Kidney epithelial cell (primary cell): Measurements from ENCODE around the gene SLX4IP. TPM values are rescaled to one million over a fixed set of nuclear protein-coding genes. Genes with fewer than 3 reads are reported as not detected.

Source experiments
- DNase-seq: peaks from one replicate; pipeline ENCODE4 v3.0.0-alpha.2; 2010; ENCODE audit warnings: low read depth
- H3K27me3 ChIP-seq: 2 replicates; pipeline ENCODE4 v1.6.0; 2011; ENCODE audit warnings: low read length; ENCODE audit not compliant: control insufficient read depth, insufficient read depth
- H3K36me3 ChIP-seq: 2 replicates; pipeline ENCODE4 v1.5.1; 2011; ENCODE audit warnings: low read length; ENCODE audit not compliant: control insufficient read depth, insufficient read depth
- H3K4me3 ChIP-seq: 2 replicates; pipeline ENCODE4 v1.5.1; 2011; ENCODE audit warnings: low read depth, mild to moderate bottlenecking, control low read depth, low read length
- total RNA-seq: library from RNA; depleted of rRNA; stranded (reverse); fragments of >200 nt; gene quantifications from 2 replicates; pipeline ENCODE4 v1.2.3, GENCODE V29; 2015
- TF ChIP-seq, protein P1 (sequence below): IDR thresholded peaks from 2 replicates; pipeline ENCODE4 v1.5.1; 2011; ENCODE audit warnings: mild to moderate bottlenecking, moderate library complexity, low read length, control low read depth, inconsistent platforms; ENCODE audit not compliant: insufficient read depth, poor library complexity, severe bottlenecking

SLX4IP gene
- total RNA-seq, 1 donor from 2014 or later, result 5.8 TPM

DNA sequence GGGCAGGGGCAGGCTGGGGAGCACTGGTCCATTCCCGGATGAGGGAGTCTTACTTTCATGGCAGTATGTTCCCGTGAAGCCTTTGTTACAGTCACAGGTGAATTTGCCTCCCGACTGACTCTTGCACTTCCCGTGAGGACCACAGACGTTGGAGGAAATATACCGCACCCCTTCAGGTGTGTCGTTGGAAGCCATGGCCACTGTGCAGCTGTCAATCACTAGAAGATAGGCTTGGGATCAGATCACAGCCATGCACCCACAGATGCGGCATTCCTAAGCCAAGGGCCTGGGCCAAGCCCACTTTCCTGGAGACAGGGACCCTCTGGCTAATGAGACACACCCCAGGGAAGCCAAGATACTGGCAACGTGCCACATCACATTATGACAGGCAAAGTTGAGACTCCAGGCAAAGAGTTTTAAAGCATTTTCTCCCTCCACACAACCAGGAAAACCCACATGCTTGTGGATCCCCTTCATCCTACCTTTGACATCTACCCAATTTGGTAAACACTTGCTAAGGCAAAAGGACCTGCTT lies 211.8 kb downstream of the SLX4IP start:
- H3K36me3 ChIP-seq, result peaks cover 16% of the 10 kb centered on the region
- H3K4me3 ChIP-seq, result no peak overlapping the region
- H3K27me3 ChIP-seq, result no peaks in the 10 kb centered on the region
- TF ChIP-seq, protein P1, sequence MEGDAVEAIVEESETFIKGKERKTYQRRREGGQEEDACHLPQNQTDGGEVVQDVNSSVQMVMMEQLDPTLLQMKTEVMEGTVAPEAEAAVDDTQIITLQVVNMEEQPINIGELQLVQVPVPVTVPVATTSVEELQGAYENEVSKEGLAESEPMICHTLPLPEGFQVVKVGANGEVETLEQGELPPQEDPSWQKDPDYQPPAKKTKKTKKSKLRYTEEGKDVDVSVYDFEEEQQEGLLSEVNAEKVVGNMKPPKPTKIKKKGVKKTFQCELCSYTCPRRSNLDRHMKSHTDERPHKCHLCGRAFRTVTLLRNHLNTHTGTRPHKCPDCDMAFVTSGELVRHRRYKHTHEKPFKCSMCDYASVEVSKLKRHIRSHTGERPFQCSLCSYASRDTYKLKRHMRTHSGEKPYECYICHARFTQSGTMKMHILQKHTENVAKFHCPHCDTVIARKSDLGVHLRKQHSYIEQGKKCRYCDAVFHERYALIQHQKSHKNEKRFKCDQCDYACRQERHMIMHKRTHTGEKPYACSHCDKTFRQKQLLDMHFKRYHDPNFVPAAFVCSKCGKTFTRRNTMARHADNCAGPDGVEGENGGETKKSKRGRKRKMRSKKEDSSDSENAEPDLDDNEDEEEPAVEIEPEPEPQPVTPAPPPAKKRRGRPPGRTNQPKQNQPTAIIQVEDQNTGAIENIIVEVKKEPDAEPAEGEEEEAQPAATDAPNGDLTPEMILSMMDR, result no peak
- DNase-seq, result no peak

DNA sequence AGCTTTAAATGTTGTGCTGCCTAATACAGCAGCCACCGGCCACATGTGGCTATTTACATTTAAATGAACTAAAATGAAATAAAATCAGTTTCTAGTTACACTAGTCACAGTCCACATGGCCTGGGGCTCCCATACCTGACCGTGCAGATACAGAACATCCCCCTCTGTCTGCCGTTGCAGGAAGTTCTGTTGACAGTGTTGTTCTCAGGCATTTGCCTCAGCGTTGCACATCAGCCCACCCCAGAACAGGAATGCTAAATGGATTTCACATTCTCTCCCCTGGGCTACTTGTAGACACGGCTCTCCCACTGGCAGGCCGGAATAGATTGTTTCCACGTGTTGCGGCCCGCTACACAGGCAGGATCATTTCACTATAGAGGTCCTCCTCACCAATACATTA lies 212.4 kb downstream of the SLX4IP start:
- H3K27me3 ChIP-seq, result no peaks in the 10 kb centered on the region
- peaks cover 13% of the 10 kb centered on the region for H3K36me3 ChIP-seq
- no peak overlapping the region for H3K4me3 ChIP-seq
- TF ChIP-seq, protein P1, result peak; percentile 45
- DNase-seq, result no peak

DNA sequence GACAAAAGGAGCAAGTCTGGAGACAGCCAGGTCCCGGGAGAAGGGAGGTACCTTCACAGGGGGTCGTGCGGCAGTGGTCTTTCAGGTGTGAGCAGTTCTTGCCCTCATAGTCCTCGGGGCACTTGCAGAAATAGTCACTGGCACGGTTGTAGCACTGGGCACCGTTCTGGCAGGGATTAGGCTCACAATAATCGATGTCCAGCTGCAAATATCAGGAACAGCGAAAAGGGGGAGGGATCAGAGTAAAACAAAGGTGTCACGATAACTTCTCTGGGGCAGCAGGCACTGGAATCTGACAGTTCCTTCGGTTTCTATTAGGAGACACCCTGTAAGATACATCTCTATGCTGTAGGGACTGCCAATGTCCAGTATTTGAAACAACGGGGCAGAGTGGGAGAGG lies 212.8 kb downstream of the SLX4IP start:
- H3K36me3 ChIP-seq, result peaks cover 13% of the 10 kb centered on the region
- TF ChIP-seq, protein P1, result no peak
- H3K27me3 ChIP-seq, result no peaks in the 10 kb centered on the region
- no peak overlapping the region for H3K4me3 ChIP-seq
- no peak for DNase-seq

DNA sequence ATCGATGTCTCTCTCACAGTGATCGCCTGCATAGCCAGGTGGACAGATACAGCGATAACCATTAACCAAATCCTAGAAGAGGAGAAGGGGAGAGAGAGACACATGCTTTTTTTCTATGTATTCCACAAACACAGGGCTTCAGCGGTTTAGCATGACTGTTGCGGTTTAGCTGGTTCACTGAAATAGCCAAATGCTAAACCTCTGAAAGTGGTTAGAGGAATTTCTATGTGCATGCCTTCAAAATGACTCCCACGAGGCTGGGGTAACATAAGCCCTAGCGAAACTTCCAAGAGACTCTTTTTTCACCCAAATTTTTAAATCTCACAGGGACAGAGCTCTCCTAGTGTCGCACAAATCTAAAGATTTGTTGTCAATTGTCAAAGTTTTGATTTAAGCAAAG lies 213.5 kb downstream of the SLX4IP start:
- H3K36me3 ChIP-seq, result peaks cover 13% of the 10 kb centered on the region
- no peaks in the 10 kb centered on the region for H3K27me3 ChIP-seq
- TF ChIP-seq, protein P1, result no peak
- peak; percentile 86 for DNase-seq
- no peak overlapping the region for H3K4me3 ChIP-seq

DNA sequence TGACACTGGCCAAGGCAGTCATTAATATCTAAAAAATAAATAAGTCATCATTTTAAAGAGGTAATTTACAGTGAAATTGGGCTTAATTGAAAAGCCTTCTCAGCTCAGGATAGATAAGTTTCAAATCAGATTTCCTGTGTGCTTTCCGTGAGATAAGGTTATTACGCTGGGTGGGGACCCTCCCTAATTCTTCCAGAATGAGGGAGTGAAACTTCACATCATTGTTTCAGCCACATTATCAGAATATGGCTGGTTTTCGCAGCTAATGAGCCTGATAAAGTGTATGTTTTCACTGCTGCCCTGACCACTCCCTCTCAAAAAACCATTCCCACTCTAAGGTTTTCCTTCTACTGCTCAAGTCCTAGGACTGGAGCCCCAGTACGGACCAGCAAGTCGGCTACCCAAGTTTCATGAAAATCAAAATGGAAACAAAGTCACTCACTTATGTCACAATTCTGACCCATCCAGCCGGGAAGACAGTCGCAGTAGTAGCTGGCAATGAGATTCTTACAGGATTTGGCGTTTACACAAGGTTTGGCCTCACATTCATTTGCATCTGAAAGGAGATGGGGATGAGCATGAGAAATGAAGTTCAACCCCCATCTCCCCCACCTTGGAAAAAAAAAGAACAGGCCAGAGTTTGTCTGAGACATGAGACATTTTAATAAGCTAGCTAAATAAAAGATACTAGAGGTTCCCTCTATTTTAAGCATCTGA lies 214.1 kb downstream of the SLX4IP start:
- peaks cover 13% of the 10 kb centered on the region for H3K36me3 ChIP-seq
- H3K27me3 ChIP-seq, result no peaks in the 10 kb centered on the region
- no peak for DNase-seq
- TF ChIP-seq, protein P1, result no peak
- H3K4me3 ChIP-seq, result no peak overlapping the region

DNA sequence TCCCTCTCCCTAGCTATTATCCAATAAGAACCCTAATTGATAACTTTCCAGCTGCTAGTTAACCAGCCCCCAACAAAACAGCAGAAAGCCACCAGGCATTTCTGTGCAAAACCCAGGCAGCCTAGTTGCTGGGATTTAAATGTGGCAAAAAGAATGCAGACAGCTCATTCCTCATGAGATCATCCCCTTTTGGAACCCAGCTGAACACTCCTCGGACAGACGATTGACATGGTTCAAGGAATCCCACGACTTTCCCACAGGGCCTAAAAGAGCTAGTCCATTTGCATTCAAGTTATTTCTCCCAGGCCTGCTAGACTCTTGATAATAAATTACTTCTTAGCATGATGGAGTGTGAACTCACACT lies 214.7 kb downstream of the SLX4IP start:
- peak; percentile 89 for DNase-seq
- TF ChIP-seq, protein P1, result no peak
- Histone ChIP-seq H3K27me3 (no peaks in the 10 kb centered on the region), H3K36me3 (peaks cover 10% of the 10 kb centered on the region), H3K4me3 (no peak overlapping the region)
